Stimulated activated CD4-positive, alpha-beta T cell treated with anti-CD3 and anti-CD28 coated beads, Interleukin-15, amount 100 ng/mL, for 48 hours (primary cell): ENCODE results near the gene HDAC4.
A peak's percentile ranks its signal among the peaks of the same experiment; 100 is the strongest.

ENCODE experiments used
- DNase-seq, 2 donors: peaks; one replicate each; pipeline ENCODE4 v3.0.0-alpha.2; 2020; ENCODE audit warnings: low read depth in 2 of 2

HDAC4 gene

DNA sequence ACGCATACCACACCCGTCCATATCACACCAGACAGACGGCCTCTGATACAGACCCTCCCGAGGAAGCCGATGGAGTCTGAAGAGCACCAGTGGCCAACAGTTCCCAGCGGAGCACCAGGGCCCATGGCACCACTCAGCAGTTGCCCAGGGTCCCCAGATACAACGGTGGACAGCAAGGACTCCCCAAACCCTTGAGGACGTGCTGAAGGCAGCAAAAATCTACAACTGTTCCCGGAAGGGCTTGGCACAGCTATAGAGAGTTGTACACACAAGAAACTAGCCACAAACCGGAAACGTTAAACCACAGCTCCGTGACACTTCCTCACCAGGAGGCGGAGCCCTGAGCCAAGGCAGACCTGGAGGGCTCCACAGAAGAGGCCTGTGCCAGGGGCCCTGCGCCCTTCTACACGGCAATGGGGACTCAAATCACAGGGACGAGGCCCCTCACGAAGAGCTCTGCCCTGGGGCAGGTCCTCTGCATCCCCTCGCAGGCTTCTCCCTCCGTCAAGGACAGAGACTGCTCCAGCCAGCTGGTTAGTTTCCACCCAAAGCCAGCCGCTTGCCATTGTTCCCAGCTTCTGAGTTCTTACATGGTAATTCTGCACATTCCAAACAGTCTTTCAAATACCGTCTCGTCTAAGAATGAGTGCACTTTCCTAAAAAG lies 133.4 kb downstream of the HDAC4 start:
- peak; percentile 84 to 86 for DNase-seq

DNA sequence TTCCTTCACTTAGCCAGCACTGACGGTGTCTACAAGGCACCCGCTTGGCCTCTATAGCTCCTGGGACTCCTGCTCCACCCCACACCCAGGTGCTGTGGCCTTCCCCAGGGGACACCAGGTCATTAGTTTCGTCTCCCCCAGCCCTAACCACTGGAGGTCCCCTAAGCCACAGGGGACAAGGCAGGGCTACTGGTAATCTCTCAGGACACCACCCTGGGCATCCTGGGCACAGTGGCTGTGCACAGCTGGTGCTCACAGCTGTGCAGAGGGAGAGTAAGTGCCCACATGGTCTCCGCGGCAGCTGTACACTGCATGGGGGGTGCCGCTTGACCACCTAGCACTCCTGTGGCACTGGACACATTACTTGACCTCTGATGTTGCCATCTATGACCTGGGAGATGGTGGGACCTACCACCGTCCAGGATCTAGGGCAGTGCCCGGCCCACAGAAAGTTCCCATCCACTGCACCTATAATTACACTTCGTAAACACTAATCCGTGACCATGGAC lies 134.0 kb downstream of the HDAC4 start:
- no peak for DNase-seq

- no peak for DNase-seq
Observed at GRCh38 chr2:239266434-239266766, 134.4 kb downstream of the HDAC4 start.

- DNase-seq: no peak
Observed at GRCh38 chr2:239265681-239266433, 135.0 kb downstream of the HDAC4 start.

DNA sequence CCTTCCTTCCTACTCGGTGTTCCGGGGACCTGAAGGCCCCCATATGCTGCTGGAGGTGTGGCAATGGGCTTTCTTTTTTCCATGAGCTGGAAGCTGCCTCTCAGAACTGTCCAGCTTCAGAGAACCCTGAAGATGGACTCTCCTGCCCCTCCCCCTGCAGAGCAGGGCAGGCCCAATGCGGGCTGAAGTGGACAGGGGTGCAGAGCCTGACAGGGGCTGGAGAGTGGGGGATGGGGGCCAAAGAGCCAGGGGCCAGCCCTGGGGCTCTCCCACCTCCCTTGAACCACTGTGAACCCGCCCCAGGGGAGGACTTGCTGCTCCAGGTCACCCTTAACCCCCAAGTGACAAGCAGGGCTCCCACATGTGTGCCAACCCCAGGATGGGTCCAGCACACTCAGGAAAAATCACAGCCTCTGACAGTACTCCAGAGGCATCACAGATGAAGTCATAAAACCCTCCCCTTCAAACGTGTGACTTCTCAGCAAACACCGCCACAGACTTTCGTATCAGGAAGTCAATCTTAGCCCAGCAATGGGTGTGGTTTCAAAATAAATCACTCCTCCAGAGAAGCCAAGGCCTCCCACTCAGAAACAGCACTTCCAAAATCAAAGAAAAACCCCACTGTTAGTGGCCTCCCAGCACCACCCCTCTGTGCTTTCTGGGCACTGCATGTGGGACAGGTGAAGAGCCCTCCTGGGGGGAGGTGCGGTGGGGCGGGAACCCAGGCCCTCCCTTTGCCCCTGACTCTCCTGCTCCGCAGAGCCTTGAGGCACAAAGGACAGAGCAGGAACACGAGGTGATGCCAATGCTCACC lies 135.8 kb downstream of the HDAC4 start:
- peak in 1 of 2 donors; percentile 52 for DNase-seq

- no peak for DNase-seq
Observed at GRCh38 chr2:239264492-239264837, 136.4 kb downstream of the HDAC4 start.

GRCh38 chr2:239263669-239264491 lies 136.9 kb downstream of the HDAC4 start:
- no peak for DNase-seq

- no peak for DNase-seq
Observed at GRCh38 chr2:239263231-239263630, 137.6 kb downstream of the HDAC4 start.

GRCh38 chr2:239262484-239263230 lies 138.2 kb downstream of the HDAC4 start:
- no peak for DNase-seq

DNA sequence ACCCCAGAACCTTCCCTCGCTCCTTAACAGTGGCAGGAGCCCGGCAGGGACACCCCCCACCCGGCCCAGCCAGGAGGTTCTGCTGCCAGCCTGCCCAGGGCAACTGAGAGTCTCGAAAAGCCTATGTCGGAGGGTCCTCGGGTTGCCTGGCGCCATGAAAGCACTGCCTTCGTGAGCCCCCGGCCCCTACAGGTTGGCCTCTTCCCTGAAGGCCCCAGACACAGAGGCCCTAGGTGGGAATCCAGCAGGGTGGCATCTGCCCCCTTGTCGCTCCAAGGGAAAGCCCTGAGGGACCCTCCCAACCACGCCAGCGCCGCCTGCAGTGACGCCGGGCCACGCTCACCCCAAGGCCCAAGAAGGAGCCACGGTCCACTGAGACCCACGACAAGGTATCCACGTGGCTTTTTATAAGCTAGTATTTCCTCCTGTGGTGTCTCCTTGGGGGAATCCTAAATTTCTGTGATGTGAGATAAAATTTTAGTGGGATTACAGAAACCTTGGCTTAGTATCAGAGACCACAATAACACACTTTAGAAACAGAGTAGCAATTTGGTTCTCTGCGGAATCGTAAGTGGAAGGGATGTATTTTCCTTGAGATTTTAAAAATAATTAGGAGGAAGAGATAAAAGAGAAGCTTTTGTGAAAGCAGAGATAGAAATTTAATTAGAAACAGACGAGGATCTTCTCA lies 138.9 kb downstream of the HDAC4 start:
- DNase-seq: no peak

- no peak for DNase-seq
Observed at GRCh38 chr2:239261356-239261755, 139.5 kb downstream of the HDAC4 start.

DNA sequence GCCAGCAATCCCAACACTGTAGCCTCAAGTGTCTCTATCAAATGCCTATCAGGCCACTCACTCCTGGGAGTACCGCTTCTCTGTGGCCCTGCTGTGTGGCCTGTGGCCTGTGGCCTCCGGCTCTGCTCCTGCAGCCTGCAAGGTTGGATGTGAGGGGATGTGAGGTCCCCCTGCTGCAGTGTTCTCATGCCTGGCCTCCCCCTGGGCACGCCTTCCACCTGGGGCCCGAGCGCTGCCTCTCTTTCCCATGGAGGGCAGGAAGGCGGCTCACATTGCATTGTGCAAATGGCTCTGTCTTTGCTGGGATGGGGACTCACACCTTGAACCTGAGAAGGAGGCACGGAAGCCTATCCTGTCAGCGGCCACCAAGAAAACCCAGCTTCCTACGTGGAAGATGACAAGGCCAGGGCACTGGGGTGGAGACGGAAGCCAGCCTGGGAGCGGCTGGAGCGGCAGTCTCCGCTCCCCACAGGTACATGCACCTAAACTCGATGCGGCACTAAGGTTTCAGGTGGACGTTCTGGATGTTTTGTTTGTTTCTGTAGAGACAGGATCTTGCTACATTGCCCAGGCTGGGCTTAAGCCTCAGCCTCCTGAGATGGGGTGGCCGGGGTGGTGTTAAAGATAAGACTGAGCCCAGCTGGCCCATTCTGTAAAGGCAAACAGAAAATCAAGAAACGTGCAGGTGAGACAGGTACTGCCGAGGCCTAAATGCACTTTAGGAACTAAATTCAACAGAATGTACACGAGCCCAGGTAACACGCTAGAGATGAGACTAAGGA lies 140.1 kb downstream of the HDAC4 start:
- DNase-seq: no peak

DNA sequence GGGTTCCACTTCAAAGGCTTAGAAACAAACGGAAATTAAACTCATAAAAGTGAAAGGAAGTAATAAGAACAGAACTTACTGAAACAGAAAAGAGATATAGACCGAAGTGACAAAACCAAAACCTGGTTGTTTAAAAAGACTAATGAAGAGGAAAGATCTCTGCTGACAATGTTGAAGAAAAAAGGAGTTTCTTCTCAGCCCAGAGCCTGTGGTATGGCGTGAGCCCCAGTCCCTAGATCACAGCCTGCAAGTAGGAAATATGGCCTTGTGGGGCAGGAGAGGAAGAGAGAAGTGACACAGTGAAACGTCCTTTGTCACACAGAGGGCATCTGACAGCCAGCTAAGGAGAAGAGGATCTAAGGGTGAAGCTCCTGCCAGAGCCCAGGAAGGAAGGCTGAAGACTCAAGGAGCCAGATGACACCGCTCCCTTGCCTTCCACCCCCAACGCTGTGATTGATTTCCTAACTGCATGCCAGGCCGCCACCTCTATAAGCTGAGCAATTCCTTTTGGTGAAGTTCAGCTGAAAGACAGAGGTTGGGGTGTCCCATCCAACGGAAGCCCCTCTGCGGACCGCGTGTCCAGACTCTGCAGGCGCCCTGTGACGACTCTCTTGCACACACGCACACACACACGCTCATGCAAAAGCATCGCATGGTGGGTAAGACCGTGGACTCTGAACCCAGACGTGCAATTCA lies 141.1 kb downstream of the HDAC4 start:
- no peak for DNase-seq

DNA sequence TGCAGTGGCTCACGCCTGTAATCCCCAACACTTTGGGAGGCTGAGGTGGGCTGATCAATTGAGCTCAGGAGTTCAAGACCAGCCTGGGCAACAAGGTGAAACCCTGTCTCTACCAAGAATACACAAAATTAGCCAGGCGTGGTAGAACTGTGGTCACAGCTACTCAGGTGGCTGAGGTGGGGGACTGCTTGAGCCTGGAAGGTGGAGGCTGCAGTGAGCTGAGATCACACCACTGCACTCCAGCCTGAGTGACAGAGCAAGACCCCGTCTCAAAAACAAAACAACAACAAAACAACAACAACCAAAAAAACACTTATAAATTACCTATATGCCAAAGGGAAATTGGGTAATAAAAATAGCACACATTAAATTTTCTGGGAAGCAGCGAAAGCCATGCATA lies 141.6 kb downstream of the HDAC4 start:
- no peak for DNase-seq

GRCh38 chr2:239258248-239258647 lies 142.6 kb downstream of the HDAC4 start:
- DNase-seq: no peak

GRCh38 chr2:239257511-239257937 lies 143.3 kb downstream of the HDAC4 start:
- no peak for DNase-seq

- DNase-seq: no peak
Observed at GRCh38 chr2:239256350-239256743, 144.5 kb downstream of the HDAC4 start.

- DNase-seq: no peak
Observed at GRCh38 chr2:239255628-239256349, 145.0 kb downstream of the HDAC4 start.
